PC-3 (cell line): ENCODE measurements around the gene PAPOLB. TPM values are rescaled to one million over a fixed set of nuclear protein-coding genes. Genes with fewer than 3 reads are reported as not detected.
"Not testable (repeated sequence)": the region's sequence is repeated elsewhere in the genome, so short reads cannot be mapped to it uniquely, and the experiment has no call there.

Experiments used
- ATAC-seq: fragments of 200-7000 bp; cut with Tn5 transposase; 2 replicates; pipeline ENCODE4 v1.9.1; 2020; ENCODE audit warnings: mild to moderate bottlenecking, moderate library complexity
- BruUV-seq: library from RNA; stranded (reverse); fragments of 400-500 nt; replicated peaks from 2 replicates; lab custom pipeline; 2021; lab: Mats Ljungman, UMichigan
- CTCF ChIA-PET: fragments of 300-600 bp; sonication (Branson Sonifier 250); formaldehyde crosslinking; loops from one replicate; lab custom pipeline; 2022; ENCODE audit warnings: antibody characterized with exemption; lab: Charles Lee
- POLR2A ChIA-PET: fragments of 300-600 bp; sonication (Branson Sonifier 250); formaldehyde crosslinking; loops from one replicate; lab custom pipeline; 2022; ENCODE audit warnings: antibody characterized with exemption; ENCODE audit not compliant: unreplicated experiment; lab: Charles Lee
- DNase-seq: peaks from one replicate; pipeline ENCODE4 v3.0.0-alpha.2; 2015
- H2AFZ ChIP-seq: fragments of 300-600 bp; sonication (generic); 2 replicates; pipeline ENCODE4 v1.6.0; 2016; ENCODE audit warnings: antibody characterized with exemption, low read length
- H3F3A ChIP-seq: fragments of 300-600 bp; sonication (generic); one replicate; pipeline ENCODE4 v1.6.0; 2017; ENCODE audit warnings: antibody characterized with exemption, low read length, control low read depth, mild to moderate bottlenecking; ENCODE audit not compliant: unreplicated experiment
- H3K27ac ChIP-seq: fragments of 300-600 bp; sonication (generic); 2 replicates; pipeline ENCODE4 v1.5.1; 2016; ENCODE audit warnings: mild to moderate bottlenecking, low read length
- H3K27me3 ChIP-seq: fragments of 300-600 bp; sonication (generic); 2 replicates; pipeline ENCODE4 v1.6.1; 2016; ENCODE audit warnings: low read length, mixed read lengths
- H3K36me3 ChIP-seq: fragments of 300-600 bp; sonication (generic); 2 replicates; pipeline ENCODE4 v1.6.1; 2016; ENCODE audit warnings: low read depth, mixed run types, low read length, mixed read lengths
- H3K4me1 ChIP-seq: fragments of 300-600 bp; sonication (generic); 2 replicates; pipeline ENCODE4 v1.5.1; 2016; ENCODE audit warnings: low read length; ENCODE audit not compliant: insufficient read depth
- H3K4me2 ChIP-seq: fragments of 300-600 bp; sonication (generic); 2 replicates; pipeline ENCODE4 v1.6.0; 2016; ENCODE audit warnings: low read length
- H3K4me3 ChIP-seq: fragments of 300-600 bp; sonication (generic); 2 replicates; pipeline ENCODE4 v1.5.1; 2016; ENCODE audit warnings: mild to moderate bottlenecking, low read length, mixed read lengths
- H3K79me2 ChIP-seq: fragments of 300-600 bp; sonication (generic); 2 replicates; pipeline ENCODE4 v1.6.1; 2017; ENCODE audit warnings: low read length, mixed read lengths
- H3K9ac ChIP-seq: fragments of 300-600 bp; sonication (generic); 2 replicates; pipeline ENCODE4 v1.6.0; 2016; ENCODE audit warnings: mild to moderate bottlenecking, low read length
- H3K9me2 ChIP-seq: fragments of 300-600 bp; sonication (generic); replicated peaks from 2 replicates; pipeline ENCODE4 v1.6.1; 2016; ENCODE audit warnings: mixed run types, low read length, mixed read lengths
- H3K9me3 ChIP-seq: fragments of 300-600 bp; sonication (generic); 2 replicates; pipeline ENCODE4 v1.6.1; 2016; ENCODE audit warnings: low read length, mixed read lengths
- H4K20me1 ChIP-seq: fragments of 300-600 bp; sonication (generic); 2 replicates; pipeline ENCODE4 v1.6.1; 2016; ENCODE audit warnings: low read length, mixed read lengths
- CTCF ChIP-seq: fragments of 300-600 bp; sonication (generic); conservative IDR thresholded peaks from 2 replicates; pipeline ENCODE4 v1.5.1; 2017; ENCODE audit warnings: antibody characterized with exemption, low read depth, mild to moderate bottlenecking, low read length
- EZH2 ChIP-seq: fragments of 300-600 bp; sonication (generic); IDR thresholded peaks from one replicate; pipeline ENCODE4 v1.6.1; 2017; ENCODE audit warnings: antibody characterized with exemption, mild to moderate bottlenecking, low read length; ENCODE audit not compliant: unreplicated experiment
- EZH2phosphoT487 ChIP-seq: fragments of 300-600 bp; sonication (generic); IDR thresholded peaks from 2 replicates; pipeline ENCODE4 v1.6.1; 2018; ENCODE audit warnings: mild to moderate bottlenecking, antibody characterized with exemption, low read length, borderline replicate concordance
- intact Hi-C: fragments of 100-400 bp; cut with micrococcal nuclease; formaldehyde crosslinking; loops from 2 replicates; pipeline ENCODE4 v1.9.0; 2023
- total RNA-seq: library from RNA; depleted of rRNA; stranded (reverse); fragments of >200 nt; gene quantifications from 2 replicates; pipeline ENCODE4 v1.2.3, GENCODE V29; 2014

The PAPOLB gene
- total RNA-seq, 1 experiment from 2014 or later, result 0.29 TPM

- DNase-seq (no peak), ATAC-seq (no peak)
- TF ChIP-seq EZH2 (no peak), CTCF (no peak), EZH2phosphoT487 (no peak)
- H3K4me1 ChIP-seq, result no peaks in the 10 kb centered on the region
- H2AFZ ChIP-seq, result no peak overlapping the region
- H3K4me3 ChIP-seq, result no peak overlapping the region
- no peaks in the 10 kb centered on the region for H3F3A ChIP-seq
- BruUV-seq, result no TSS peak
- no peaks in the 10 kb centered on the region for H3K9me3 ChIP-seq
- intact Hi-C loops, result no loop called here
- H3K4me2 ChIP-seq, result no peak overlapping the region
- no peak overlapping the region for H3K9ac ChIP-seq
- no peak overlapping the region for H3K27ac ChIP-seq
- no peaks in the 10 kb centered on the region for H3K27me3 ChIP-seq
- H4K20me1 ChIP-seq, result no peaks in the 10 kb centered on the region
- no peaks in the 10 kb centered on the region for H3K9me2 ChIP-seq
- no peaks in the 10 kb centered on the region for H3K36me3 ChIP-seq
- H3K79me2 ChIP-seq, result no peaks in the 10 kb centered on the region
- CTCF ChIA-PET, result no interaction called here
- POLR2A ChIA-PET, result no interaction called here
These were observed 32.7 kb upstream of the PAPOLB start for GRCh38 chr7:4894482-4894881.

- Histone ChIP-seq H2AFZ (no peak overlapping the region), H3K9me3 (no peaks in the 10 kb centered on the region), H3K36me3 (no peaks in the 10 kb centered on the region), H3K9me2 (no peaks in the 10 kb centered on the region), H3F3A (no peaks in the 10 kb centered on the region), H3K4me2 (no peak overlapping the region), H3K4me1 (no peaks in the 10 kb centered on the region), H3K27me3 (no peaks in the 10 kb centered on the region), H3K79me2 (no peaks in the 10 kb centered on the region), H3K9ac (no peak overlapping the region), H4K20me1 (no peaks in the 10 kb centered on the region), H3K27ac (no peak overlapping the region), H3K4me3 (no peak overlapping the region)
- no TSS peak for BruUV-seq
- no peak for DNase-seq
- no peak for TF ChIP-seq CTCF
- no peak for TF ChIP-seq EZH2phosphoT487
- TF ChIP-seq EZH2, result no peak
- ChIA-PET POLR2A (no interaction called here), CTCF (no interaction called here)
- intact Hi-C loops, result no loop called here
- ATAC-seq, result no peak
These were observed 32.2 kb upstream of the PAPOLB start for GRCh38 chr7:4893929-4894475.

GRCh38 chr7:4893188-4893587 is 31.4 kb upstream of the PAPOLB start:
- BruUV-seq, H3K9me3 ChIP-seq, H3K9ac ChIP-seq, ATAC-seq, CTCF ChIA-PET, H3K4me2 ChIP-seq, H2AFZ ChIP-seq, POLR2A ChIA-PET, DNase-seq, H3K27me3 ChIP-seq, H3K79me2 ChIP-seq, H4K20me1 ChIP-seq, intact Hi-C loops, H3K27ac ChIP-seq, H3F3A ChIP-seq, H3K36me3 ChIP-seq, H3K4me1 ChIP-seq, H3K4me3 ChIP-seq, H3K9me2 ChIP-seq: not testable (repeated sequence)

GRCh38 chr7:4891522-4891921 is 29.7 kb upstream of the PAPOLB start:
- H3K4me3 ChIP-seq, CTCF ChIA-PET, ATAC-seq, DNase-seq, H3K27me3 ChIP-seq, POLR2A ChIA-PET, H3K4me1 ChIP-seq, H3K79me2 ChIP-seq, BruUV-seq, H3K9me3 ChIP-seq, intact Hi-C loops, H3F3A ChIP-seq, H3K9ac ChIP-seq, H2AFZ ChIP-seq, H3K9me2 ChIP-seq, H3K4me2 ChIP-seq, H4K20me1 ChIP-seq, H3K27ac ChIP-seq, H3K36me3 ChIP-seq: not testable (repeated sequence)
